H1 (cell line): Measurements from ENCODE around the gene GPR39. TPM values are rescaled to one million over a fixed set of nuclear protein-coding genes. Genes with fewer than 3 reads are reported as not detected.

Source experiments
- BRCA1 ChIP-seq: IDR thresholded peaks from 2 replicates; pipeline ENCODE4 v1.6.1; 2012; ENCODE audit warnings: low read depth, low read length, improper control_type of control experiment
- GABPA ChIP-seq: IDR thresholded peaks from 2 replicates; pipeline ENCODE4 v1.6.1; 2011; ENCODE audit warnings: mild to moderate bottlenecking, low read length, moderate library complexity, borderline replicate concordance; ENCODE audit not compliant: insufficient read depth
- RNF2 ChIP-seq: fragments of 200-900, 300-1000 bp; sonication (generic); IDR thresholded peaks from 2 replicates; pipeline ENCODE4 v1.7.1; 2016; ENCODE audit warnings: borderline replicate concordance, low read depth, mild to moderate bottlenecking, antibody characterized with exemption, low read length; ENCODE audit not compliant: poor library complexity, severe bottlenecking; ENCODE audit errors: missing control alignments
- SIN3A ChIP-seq, 2 experiments: IDR thresholded peaks in 1 of 2; conservative IDR thresholded peaks in 1 of 2; 2 replicates each; pipeline ENCODE4 v1.6.1; 2011 to 2012; ENCODE audit warnings: low read length in 2 of 2, improper control_type of control experiment in 1 of 2, low read depth in 1 of 2, mild to moderate bottlenecking in 1 of 2
- TAF1 ChIP-seq: IDR thresholded peaks from 2 replicates; pipeline ENCODE4 v1.6.1; 2011; ENCODE audit warnings: mild to moderate bottlenecking, low read depth, low read length
- YY1 ChIP-seq: IDR thresholded peaks from 2 replicates; pipeline ENCODE4 v1.6.1; 2011; ENCODE audit warnings: low read depth, mild to moderate bottlenecking, low read length
- polyA plus RNA-seq, 7 experiments: library from polyadenylated mRNA; depleted of rRNA in 3 of 7; stranded (reverse) in 5 of 7; unstranded in 2 of 7; fragments of >200 nt in 5 of 7; fragments of 200-250 nt in 2 of 7; gene quantifications; 1 replicate in 5 of 7; 2 replicates in 1 of 7; 4 replicates in 1 of 7; pipeline versions ENCODE4 v1.2.1 to v1.2.3, GENCODE V29; 2011 to 2013; ENCODE audit warnings: missing spikeins in 2 of 7, mixed read lengths in 2 of 7
- total RNA-seq: library from RNA; stranded (reverse); fragmentation: NEBNext Ultra II Directional; extraction: Animal tissue kit (Norgen Biotek cat#: 25700); gene quantifications from 2 replicates; pipeline ENCODE4 v1.2.1, GENCODE V29; 2021

GPR39 gene
- total and polyA plus RNA-seq, 2 of the 8 experiments (the other 6 are each of a cell fraction or from before 2014, with no cell fraction given) = 0.63 to 2.7 TPM

GRCh38 chr2:132372276-132372675, 44.3 kb upstream of the GPR39 start (continued):
- TF ChIP-seq TAF1 (no peak), RNF2 (no peak), YY1 (no peak), GABPA (no peak), SIN3A (conservative IDR thresholded peaks at IDR 0.05 in 1 of 2, IDR thresholded peaks at IDR 0.05 in 1 of 2; ENCODE audit: low read depth in 1 of 2, low read length in 2 of 2) (no peak), BRCA1 (no peak)
- TF ChIP-seq, all 59 proteins: peak for 0
